Right atrium auricular region (tissue), 2 donors: ENCODE data around the gene MYD88. TPM values are rescaled to one million over a fixed set of nuclear protein-coding genes. Genes with fewer than 3 reads are reported as not detected.

ENCODE experiments used
- DNase-seq: peaks from one replicate; pipeline ENCODE4 v3.0.0-alpha.2; 2019; ENCODE audit warnings: low spot score
- H3K27ac ChIP-seq, 2 donors: fragments of 200-600 bp; sonication (generic); 1 replicate in 1 of 2; 2 replicates in 1 of 2; pipeline ENCODE4 v1.5.1; 2016 to 2019
- H3K27me3 ChIP-seq, 2 donors: fragments of 200-600 bp; sonication (generic); one replicate each; pipeline versions ENCODE4 v1.5.1 to v1.6.0; 2017 to 2019
- H3K36me3 ChIP-seq: fragments of 200-600 bp; sonication (generic); one replicate; pipeline ENCODE4 v1.5.1; 2016
- H3K4me1 ChIP-seq, 2 donors: fragments of 200-600 bp; sonication (generic); one replicate each; pipeline versions ENCODE4 v1.5.1 to v1.6.0; 2017 to 2019
- H3K4me3 ChIP-seq, 2 donors: fragments of 200-600 bp; sonication (generic); 1 replicate in 1 of 2; 2 replicates in 1 of 2; pipeline ENCODE4 v1.5.1; 2017 to 2019; ENCODE audit warnings: mild to moderate bottlenecking in 1 of 2, moderate library complexity in 1 of 2
- H3K9me3 ChIP-seq, 2 donors: fragments of 200-600 bp; sonication (generic); one replicate each; pipeline ENCODE4 v1.5.1; 2019
- total RNA-seq, 2 donors: library from RNA; depleted of rRNA; stranded (reverse); fragments of >200 nt; gene quantifications; one replicate each; pipeline ENCODE4 v1.1.0, GENCODE V29; 2016
- TF ChIP-seq, protein P1 (sequence below), 2 donors: fragments of 200-600 bp; sonication (generic); IDR thresholded peaks; one replicate each; pipeline ENCODE4 v1.5.1; 2019; ENCODE audit warnings: antibody characterized with exemption in 2 of 2

Gene MYD88
- total RNA-seq, 2 donors from 2014 or later: 7.1 to 14.3 TPM

DNA sequence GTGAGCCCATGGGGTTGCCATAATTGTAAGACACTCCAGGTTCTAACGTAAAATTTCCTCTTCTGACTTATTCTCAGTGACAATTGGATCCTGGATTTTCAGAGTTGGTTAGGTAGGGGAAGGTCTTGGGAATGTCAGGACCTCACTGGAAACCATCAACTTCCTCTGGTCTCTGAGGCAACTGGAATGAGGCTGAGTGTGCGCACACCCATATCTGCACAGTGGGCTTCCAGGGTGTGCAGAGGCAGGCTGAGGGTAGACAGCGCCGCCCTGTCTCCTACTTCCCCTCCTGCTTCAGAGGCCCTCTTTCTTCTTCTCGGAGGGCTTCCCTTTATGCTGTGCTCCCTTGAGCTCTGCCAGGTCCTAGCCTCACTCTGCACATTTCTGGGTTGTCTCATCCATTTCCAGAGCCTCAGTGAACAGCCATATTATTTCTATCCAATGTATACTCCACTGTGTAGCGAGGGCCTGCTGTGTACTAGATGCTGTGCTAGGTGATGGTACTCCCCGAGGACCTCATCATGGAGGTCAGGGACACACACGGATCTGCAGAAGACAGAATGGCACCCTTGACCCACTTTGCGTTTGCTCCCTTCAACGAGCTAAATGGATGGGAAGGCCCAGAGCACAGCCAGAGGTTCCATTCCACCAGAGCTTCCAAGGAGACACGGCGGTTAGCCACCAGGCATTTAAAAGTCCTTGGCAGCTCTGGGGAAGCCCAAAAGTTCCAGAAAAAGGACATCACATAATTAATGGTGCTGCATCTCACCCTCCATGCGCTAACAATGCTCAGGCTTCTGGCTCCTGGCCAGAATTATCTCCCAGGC is 19.8 kb upstream of the MYD88 start:
- H3K9me3 ChIP-seq: no peaks in the 10 kb centered on the region
- peaks cover 36% of the 10 kb centered on the region for H3K36me3 ChIP-seq
- TF ChIP-seq, protein P1, sequence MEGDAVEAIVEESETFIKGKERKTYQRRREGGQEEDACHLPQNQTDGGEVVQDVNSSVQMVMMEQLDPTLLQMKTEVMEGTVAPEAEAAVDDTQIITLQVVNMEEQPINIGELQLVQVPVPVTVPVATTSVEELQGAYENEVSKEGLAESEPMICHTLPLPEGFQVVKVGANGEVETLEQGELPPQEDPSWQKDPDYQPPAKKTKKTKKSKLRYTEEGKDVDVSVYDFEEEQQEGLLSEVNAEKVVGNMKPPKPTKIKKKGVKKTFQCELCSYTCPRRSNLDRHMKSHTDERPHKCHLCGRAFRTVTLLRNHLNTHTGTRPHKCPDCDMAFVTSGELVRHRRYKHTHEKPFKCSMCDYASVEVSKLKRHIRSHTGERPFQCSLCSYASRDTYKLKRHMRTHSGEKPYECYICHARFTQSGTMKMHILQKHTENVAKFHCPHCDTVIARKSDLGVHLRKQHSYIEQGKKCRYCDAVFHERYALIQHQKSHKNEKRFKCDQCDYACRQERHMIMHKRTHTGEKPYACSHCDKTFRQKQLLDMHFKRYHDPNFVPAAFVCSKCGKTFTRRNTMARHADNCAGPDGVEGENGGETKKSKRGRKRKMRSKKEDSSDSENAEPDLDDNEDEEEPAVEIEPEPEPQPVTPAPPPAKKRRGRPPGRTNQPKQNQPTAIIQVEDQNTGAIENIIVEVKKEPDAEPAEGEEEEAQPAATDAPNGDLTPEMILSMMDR (IDR thresholded peaks at IDR 0.05): no peak
- no peak overlapping the region for H3K4me3 ChIP-seq
- H3K27me3 ChIP-seq: no peaks in the 10 kb centered on the region
- DNase-seq: no peak
- no peak overlapping the region for H3K27ac ChIP-seq
- H3K4me1 ChIP-seq: no peaks in the 10 kb centered on the region

DNA sequence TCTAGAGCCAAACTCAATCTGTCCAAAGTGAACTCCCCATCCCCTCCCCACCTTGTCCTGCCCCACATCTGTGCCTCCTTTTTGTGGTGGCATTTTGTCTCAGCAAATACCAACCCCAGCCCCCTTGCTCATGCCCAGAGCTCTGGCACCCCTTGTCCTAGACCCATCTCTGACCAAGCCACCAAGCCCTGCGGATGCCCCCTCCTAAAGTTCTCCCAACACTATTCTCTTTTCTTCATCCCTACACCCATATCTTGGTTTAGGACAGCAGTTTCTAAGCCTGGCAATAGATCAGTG is 19.3 kb upstream of the MYD88 start:
- H3K27ac ChIP-seq: no peak overlapping the region
- peaks cover 40% of the 10 kb centered on the region for H3K36me3 ChIP-seq
- H3K4me1 ChIP-seq: no peaks in the 10 kb centered on the region
- H3K9me3 ChIP-seq: no peaks in the 10 kb centered on the region
- H3K4me3 ChIP-seq: no peak overlapping the region
- TF ChIP-seq, protein P1 (IDR thresholded peaks at IDR 0.05): no peak
- no peak for DNase-seq
- no peaks in the 10 kb centered on the region for H3K27me3 ChIP-seq

DNA sequence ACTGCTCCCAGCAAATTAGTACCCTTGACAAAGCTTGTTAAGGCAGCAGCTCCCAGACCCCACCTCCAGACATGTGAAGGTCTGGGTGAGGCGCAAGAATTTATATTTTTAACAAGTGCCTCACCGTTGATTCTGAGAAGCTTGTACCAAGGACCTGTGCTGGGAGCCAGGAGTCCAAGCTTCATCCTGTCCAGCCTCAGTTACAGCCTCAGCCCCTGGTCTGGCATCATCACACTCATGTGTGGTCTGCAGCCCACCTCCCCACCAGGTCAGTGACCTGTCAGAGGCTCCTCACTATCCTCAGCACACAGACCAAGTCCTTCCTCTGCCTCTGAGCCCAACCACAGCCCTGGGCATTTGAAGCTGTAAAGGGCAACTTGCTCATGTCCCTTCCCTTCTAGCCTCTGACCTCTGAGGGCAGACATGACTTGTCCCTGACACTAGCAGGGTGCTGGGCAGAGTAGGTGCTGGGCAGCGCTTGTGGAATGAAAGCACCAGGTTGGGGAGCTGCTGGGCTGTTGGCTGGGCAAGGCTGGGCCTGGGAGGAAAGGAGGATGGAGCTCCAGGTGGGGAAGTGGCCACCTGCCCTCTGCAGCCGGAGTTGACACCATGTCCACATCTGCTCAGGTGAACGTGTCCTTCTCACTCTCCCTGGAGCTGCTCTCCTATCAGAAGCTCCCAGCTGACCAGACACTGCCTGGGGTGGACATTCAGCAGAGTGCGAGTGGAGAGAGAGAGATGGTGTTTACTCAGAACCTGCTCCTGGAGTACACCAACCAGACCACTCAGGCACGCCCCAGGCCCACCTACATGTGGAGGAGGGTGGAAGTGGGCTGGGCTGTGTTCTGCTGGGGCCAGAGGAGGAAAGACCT is 18.4 kb upstream of the MYD88 start:
- no peaks in the 10 kb centered on the region for H3K27me3 ChIP-seq
- no peak overlapping the region for H3K4me3 ChIP-seq
- DNase-seq: no peak
- H3K36me3 ChIP-seq: peaks cover 49% of the 10 kb centered on the region
- no peak overlapping the region for H3K27ac ChIP-seq
- no peaks in the 10 kb centered on the region for H3K9me3 ChIP-seq
- TF ChIP-seq, protein P1 (IDR thresholded peaks at IDR 0.05): no peak
- no peaks in the 10 kb centered on the region for H3K4me1 ChIP-seq

DNA sequence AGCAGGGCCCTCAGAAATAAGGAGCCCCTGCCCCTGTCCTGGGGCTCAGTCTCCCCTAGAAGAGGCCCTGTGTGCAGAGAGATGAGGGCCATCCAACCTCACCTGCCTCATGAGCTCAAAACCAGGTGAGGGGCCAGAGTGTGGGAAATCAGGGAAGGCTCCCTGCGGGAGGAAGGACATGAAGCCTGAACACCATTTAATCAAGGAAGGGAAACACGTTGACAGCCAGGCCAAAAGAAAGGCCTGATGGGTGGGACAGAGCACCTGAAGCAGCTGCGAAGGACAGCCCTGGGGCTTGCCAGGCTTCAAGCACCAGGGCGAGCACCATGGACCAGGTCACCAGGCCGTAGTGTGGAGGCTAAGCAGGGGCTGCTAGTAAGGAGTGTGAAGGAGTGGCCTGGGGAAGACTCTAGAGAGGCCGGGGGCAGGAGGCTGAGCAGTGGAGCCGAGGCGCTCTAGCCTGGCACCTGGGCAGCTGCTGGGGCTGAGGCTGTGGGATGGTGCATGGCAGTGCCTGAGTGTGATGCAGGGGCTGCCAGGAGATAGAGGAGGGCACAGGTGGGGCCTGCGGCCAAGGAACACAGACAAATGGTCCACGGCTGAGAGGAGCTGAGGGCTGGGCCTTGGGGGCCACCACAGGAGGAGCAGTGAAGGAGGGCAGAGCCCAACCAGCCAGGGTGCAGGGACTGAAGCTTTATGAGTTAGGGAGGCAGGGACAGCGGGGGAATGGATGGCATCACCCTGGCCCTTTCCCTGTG is 17.6 kb upstream of the MYD88 start:
- DNase-seq: no peak
- peaks cover 57% of the 10 kb centered on the region for H3K36me3 ChIP-seq

DNA sequence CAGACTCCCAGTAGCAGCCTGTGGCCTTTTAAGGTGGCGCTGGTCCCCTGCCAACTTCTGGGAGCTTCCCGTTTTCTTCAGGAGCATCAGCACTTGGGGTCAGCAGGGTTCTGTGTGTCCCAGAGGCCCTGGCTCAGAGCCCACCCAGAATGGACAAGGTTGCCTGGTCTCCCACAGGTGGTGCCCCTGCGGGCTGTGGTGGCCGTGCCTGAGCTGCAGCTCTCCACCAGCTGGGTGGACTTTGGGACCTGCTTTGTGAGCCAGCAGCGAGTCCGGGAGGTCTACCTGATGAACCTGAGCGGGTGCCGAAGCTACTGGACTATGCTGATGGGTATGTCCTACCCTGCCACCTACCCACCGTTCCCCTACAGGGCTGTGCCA is 17.0 kb upstream of the MYD88 start:
- Histone ChIP-seq H3K9me3 (no peaks in the 10 kb centered on the region), H3K27ac (no peak overlapping the region), H3K36me3 (peaks cover 62% of the 10 kb centered on the region), H3K4me3 (no peak overlapping the region), H3K27me3 (no peaks in the 10 kb centered on the region), H3K4me1 (no peaks in the 10 kb centered on the region)
- TF ChIP-seq, protein P1 (IDR thresholded peaks at IDR 0.05): no peak
- DNase-seq: no peak

More for the DNA sequence above, 17.6 kb upstream of the MYD88 start:
- Histone ChIP-seq H3K4me3 (no peak overlapping the region), H3K27ac (no peak overlapping the region), H3K9me3 (no peaks in the 10 kb centered on the region), H3K4me1 (no peaks in the 10 kb centered on the region), H3K27me3 (no peaks in the 10 kb centered on the region)
- TF ChIP-seq, protein P1 (IDR thresholded peaks at IDR 0.05): no peak
